AG04450 (cell line): Measurements from ENCODE around the gene WDFY4. TPM values are rescaled to one million over a fixed set of nuclear protein-coding genes. Genes with fewer than 3 reads are reported as not detected.

Experiments
- CTCF ChIA-PET: fragments of 300-600, 350-600 bp; formaldehyde crosslinking; extraction: SDS; loops from one replicate; lab custom pipeline; 2022; ENCODE audit warnings: antibody characterized with exemption, inconsistent platforms; lab: Charles Lee
- POLR2A ChIA-PET: fragments of 350-600 bp; formaldehyde crosslinking; extraction: SDS; loops from one replicate; lab custom pipeline; 2021; ENCODE audit warnings: antibody characterized with exemption, inconsistent platforms; lab: Yijun Ruan, JAX
- DNase-seq: peaks from one replicate; pipeline ENCODE4 v3.0.0-alpha.2; 2011; ENCODE audit warnings: low read depth, low spot score
- H3K27ac ChIP-seq: one replicate; pipeline ENCODE4 v1.5.1; 2012; ENCODE audit warnings: low read depth, low read length, control low read depth
- H3K27me3 ChIP-seq: one replicate; pipeline ENCODE4 v1.6.0; 2012; ENCODE audit warnings: low read length; ENCODE audit not compliant: control insufficient read depth, insufficient read depth
- H3K4me3 ChIP-seq: 2 replicates; pipeline ENCODE4 v1.5.1; 2011; ENCODE audit warnings: mild to moderate bottlenecking, low read depth, low read length, control low read depth
- H3K9me3 ChIP-seq: 2 replicates; pipeline ENCODE4 v1.5.1; 2012; ENCODE audit warnings: low read length; ENCODE audit not compliant: control insufficient read depth, insufficient read depth
- polyA plus RNA-seq: library from polyadenylated mRNA; depleted of rRNA; stranded (reverse); fragments of >200 nt; gene quantifications from 2 replicates; pipeline ENCODE4 v1.2.3, GENCODE V29; 2011
- TF ChIP-seq, protein P1 (sequence below): IDR thresholded peaks from 2 replicates; pipeline ENCODE4 v1.5.1; 2011; ENCODE audit warnings: low read depth, low read length, control low read depth, inconsistent platforms

Gene WDFY4
- polyA plus RNA-seq, 1 experiment = not detected

DNA sequence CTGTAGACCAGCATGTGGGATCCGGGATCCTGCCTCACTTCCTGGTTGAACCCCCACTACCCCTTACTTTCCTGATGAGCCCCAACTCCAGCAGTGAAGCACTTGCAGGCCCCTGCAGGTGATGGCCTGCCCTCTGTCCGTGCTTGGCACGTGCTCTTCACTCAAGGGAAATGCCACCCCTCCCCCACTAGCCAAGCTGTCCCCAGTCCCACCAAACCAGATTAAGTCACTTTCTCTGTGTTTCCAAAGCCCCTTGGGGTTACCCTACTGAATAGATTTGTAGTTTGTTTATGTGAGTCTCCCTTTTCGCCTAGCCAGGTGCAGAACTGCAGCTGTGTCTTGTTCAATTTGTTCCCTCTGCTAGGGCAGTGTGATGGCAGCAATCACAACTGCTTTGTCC lies 121.7 kb downstream of the WDFY4 start:
- TF ChIP-seq, protein P1, sequence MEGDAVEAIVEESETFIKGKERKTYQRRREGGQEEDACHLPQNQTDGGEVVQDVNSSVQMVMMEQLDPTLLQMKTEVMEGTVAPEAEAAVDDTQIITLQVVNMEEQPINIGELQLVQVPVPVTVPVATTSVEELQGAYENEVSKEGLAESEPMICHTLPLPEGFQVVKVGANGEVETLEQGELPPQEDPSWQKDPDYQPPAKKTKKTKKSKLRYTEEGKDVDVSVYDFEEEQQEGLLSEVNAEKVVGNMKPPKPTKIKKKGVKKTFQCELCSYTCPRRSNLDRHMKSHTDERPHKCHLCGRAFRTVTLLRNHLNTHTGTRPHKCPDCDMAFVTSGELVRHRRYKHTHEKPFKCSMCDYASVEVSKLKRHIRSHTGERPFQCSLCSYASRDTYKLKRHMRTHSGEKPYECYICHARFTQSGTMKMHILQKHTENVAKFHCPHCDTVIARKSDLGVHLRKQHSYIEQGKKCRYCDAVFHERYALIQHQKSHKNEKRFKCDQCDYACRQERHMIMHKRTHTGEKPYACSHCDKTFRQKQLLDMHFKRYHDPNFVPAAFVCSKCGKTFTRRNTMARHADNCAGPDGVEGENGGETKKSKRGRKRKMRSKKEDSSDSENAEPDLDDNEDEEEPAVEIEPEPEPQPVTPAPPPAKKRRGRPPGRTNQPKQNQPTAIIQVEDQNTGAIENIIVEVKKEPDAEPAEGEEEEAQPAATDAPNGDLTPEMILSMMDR = no peak
- ChIA-PET CTCF (no interaction called here), POLR2A (no interaction called here)
- DNase-seq = no peak
- no peak overlapping the region for H3K27ac ChIP-seq
- H3K27me3 ChIP-seq = peaks cover 7% of the 10 kb centered on the region
- H3K4me3 ChIP-seq = no peak overlapping the region
- H3K9me3 ChIP-seq = no peaks in the 10 kb centered on the region

DNA sequence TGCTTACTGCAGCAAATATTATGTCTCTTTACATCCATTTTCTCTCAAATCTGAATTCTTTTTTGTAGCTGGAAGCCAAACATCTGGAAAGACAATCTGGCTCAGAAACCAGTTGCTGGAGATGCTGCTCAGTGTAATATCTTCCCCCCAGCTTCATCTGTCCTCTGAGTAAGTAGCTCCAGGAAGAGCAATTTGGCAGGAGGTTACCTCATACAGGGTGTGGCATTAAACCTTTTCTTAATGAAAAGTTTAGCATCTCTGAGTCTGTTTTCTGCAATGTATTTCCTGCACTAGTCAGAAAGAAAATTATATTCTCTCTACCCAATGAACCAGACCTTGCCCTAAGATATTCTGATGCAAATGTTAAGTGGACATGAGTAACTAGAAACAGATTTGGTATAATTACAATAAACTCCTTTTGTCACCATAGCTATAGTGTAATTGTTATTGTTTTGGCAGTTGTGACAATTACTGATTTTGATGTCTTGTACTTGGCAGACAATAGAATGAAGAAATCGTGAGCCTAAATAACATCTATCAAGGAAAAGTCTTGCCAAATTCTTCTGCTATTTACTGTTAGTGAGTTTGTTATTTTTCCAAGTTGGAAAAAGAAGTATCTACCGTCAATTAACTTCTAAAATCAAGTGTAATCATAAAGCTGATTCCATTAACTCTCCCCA lies 123.3 kb downstream of the WDFY4 start:
- TF ChIP-seq, protein P1 = no peak
- H3K27ac ChIP-seq = no peak overlapping the region
- no peak overlapping the region for H3K4me3 ChIP-seq
- no peak for DNase-seq
- H3K27me3 ChIP-seq = peaks cover 7% of the 10 kb centered on the region
- no peaks in the 10 kb centered on the region for H3K9me3 ChIP-seq
- ChIA-PET CTCF (no interaction called here), POLR2A (interaction anchor here (0.6 kb wide), 1 partner anchor 9 kb away, joined by 3 read pairs; no protein-coding TSS in a partner anchor)

DNA sequence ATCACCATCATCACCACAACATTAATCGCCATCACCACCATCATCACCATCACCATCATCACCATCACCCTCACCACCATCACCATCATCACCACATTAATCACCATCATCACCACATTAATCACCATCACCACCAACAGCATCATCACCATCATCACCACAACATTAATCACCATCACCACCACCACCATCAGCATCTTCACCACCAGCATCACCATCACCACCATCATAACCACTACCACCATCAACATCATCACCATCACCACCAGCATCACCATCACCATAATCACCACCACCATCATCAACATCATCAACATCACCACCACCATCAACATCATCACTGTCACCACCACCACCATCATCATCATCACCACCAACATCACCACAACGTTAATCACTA lies 124.6 kb downstream of the WDFY4 start:
- no peak for DNase-seq
- H3K4me3 ChIP-seq = no peak overlapping the region
- H3K27ac ChIP-seq = no peak overlapping the region
- ChIA-PET POLR2A (no interaction called here), CTCF (no interaction called here)
- H3K27me3 ChIP-seq = peaks cover 7% of the 10 kb centered on the region
- TF ChIP-seq, protein P1 = no peak
- no peaks in the 10 kb centered on the region for H3K9me3 ChIP-seq

DNA sequence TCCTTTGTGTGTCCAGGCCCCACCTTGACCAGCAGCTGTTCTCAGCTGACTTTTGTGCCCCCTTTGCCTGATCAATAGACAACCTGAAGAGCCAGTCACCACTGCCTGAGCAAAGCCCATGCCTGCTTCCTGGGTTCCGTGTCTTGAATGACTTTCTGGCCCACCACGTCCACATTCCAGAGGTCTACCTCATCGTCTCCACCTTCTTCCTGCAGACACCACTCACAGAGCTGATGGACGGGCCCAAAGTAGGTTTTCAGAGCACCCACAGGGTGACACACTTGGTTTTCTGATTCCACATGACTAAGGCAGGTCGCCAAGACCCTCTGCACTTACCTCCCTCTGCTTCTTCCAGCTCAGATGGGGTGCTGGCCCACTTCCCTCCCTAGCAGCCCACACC lies 126.8 kb downstream of the WDFY4 start:
- Histone ChIP-seq H3K9me3 (no peaks in the 10 kb centered on the region), H3K27me3 (no peaks in the 10 kb centered on the region), H3K27ac (no peak overlapping the region), H3K4me3 (no peak overlapping the region)
- TF ChIP-seq, protein P1 = no peak
- no peak for DNase-seq
- CTCF ChIA-PET = no interaction called here
- POLR2A ChIA-PET = interaction anchor here (0.6 kb wide), 1 partner anchor 201 kb away, joined by 3 read pairs; no protein-coding TSS in a partner anchor

DNA sequence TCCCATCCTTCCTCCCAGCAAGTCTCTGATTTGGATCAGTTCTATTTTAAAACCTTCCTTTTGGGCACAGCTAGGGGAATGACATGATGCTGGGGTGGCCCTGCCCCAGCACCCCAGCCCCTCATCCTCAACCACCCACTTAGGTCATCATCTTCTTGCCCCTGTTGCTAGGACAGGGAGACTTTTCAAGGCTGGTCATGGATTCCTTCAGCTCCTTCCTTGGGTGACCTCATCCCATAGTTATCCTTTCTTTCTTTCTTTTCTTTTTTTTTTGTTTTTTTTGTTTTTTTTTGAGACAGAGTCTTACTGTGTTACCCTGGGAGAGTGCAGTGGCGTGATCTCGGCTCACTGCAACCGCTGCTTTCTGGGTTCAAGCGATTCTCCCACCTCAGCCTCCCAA lies 127.2 kb downstream of the WDFY4 start:
- H3K27me3 ChIP-seq = no peaks in the 10 kb centered on the region
- H3K27ac ChIP-seq = no peak overlapping the region
- TF ChIP-seq, protein P1 = no peak
- no peaks in the 10 kb centered on the region for H3K9me3 ChIP-seq
- H3K4me3 ChIP-seq = no peak overlapping the region
- ChIA-PET CTCF (no interaction called here), POLR2A (interaction anchor here (0.6 kb wide), 1 partner anchor 201 kb away, joined by 3 read pairs; no protein-coding TSS in a partner anchor)
- DNase-seq = no peak
